ENCODE measurements around the gene UACA.

UACA gene

DNA sequence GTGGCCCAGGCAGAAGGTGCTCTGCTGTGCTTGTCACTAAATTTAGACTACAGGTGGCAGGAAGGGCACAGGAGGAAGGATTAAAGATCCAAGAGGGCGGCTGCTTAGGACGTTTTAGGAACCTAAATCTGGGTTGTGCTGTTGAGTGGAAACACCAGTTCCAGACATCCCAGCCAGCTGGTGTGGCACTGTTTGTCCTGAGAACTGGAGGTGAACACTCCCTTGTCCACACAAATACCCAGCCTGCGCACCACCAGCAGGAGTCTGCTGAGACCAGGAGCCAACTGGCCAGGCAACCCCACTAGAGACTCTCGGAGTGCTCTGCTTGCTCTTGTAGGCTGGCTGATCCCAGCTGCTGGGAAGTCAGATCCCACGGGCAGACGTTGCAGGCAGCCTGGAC is 30.3 kb upstream of the UACA start:
- no peak for DNase-seq (ENCODE audit: extremely low spot score)
- TF ChIP-seq, protein P1, sequence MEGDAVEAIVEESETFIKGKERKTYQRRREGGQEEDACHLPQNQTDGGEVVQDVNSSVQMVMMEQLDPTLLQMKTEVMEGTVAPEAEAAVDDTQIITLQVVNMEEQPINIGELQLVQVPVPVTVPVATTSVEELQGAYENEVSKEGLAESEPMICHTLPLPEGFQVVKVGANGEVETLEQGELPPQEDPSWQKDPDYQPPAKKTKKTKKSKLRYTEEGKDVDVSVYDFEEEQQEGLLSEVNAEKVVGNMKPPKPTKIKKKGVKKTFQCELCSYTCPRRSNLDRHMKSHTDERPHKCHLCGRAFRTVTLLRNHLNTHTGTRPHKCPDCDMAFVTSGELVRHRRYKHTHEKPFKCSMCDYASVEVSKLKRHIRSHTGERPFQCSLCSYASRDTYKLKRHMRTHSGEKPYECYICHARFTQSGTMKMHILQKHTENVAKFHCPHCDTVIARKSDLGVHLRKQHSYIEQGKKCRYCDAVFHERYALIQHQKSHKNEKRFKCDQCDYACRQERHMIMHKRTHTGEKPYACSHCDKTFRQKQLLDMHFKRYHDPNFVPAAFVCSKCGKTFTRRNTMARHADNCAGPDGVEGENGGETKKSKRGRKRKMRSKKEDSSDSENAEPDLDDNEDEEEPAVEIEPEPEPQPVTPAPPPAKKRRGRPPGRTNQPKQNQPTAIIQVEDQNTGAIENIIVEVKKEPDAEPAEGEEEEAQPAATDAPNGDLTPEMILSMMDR (IDR thresholded peaks at IDR 0.05; ENCODE audit: control extremely low read depth, extremely low read depth, low read depth, missing control alignments) = no peak
- POLR2A ChIA-PET = no interaction called here
- CTCF ChIA-PET = no interaction called here

DNA sequence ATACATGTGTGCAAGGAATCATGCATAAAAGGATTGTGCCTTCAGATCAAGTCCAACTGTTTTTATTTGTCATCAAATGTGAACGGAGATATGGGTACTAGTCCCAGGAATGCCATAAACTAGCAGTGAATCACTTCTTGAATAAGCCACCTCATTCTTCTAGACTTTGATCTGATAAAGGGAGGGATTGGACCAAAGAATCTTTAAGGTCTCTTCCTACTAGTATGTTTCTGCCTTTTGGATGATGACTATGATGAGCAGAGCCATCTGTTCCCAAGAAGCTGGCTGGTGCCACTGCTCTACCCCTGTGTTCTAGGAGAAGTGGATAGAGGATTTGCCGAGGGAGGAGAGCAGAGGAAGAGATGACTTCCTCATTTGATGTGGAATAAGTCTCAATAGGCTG is 28.8 kb upstream of the UACA start:
- DNase-seq (ENCODE audit: extremely low spot score) = no peak
- TF ChIP-seq, protein P1 (IDR thresholded peaks at IDR 0.05; ENCODE audit: control extremely low read depth, extremely low read depth, low read depth, missing control alignments) = no peak
- ChIA-PET POLR2A (no interaction called here), CTCF (interaction anchor here (1.6 kb wide), 1 partner anchor 45 kb away, joined by 3 read pairs; no protein-coding TSS in a partner anchor)

DNA sequence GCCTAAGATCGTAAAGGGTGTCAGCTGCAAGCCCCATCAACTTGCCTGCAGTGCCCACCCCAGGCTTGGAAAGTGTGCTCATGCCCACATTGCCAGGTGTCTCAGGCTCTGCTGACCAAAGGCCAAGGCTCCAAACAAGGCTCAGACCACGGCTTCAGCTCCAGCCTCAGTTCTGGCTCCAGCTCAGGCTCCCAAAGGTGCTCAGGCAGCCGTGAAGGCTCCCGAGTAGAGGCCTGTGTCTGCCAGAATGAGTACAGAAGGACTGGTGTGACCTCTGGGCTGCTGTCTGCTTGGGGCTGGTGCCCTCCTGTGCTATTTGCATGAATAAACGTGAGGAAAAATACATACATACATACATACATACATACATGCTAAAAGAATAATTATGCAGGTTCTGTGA is 27.9 kb upstream of the UACA start:
- DNase-seq (ENCODE audit: extremely low spot score) = no peak
- CTCF ChIA-PET = interaction anchor here (1.6 kb wide), 1 partner anchor 46 kb away, joined by 3 read pairs; no protein-coding TSS in a partner anchor
- POLR2A ChIA-PET = no interaction called here
- TF ChIP-seq, protein P1 (IDR thresholded peaks at IDR 0.05; ENCODE audit: control extremely low read depth, extremely low read depth, low read depth, missing control alignments) = no peak

DNA sequence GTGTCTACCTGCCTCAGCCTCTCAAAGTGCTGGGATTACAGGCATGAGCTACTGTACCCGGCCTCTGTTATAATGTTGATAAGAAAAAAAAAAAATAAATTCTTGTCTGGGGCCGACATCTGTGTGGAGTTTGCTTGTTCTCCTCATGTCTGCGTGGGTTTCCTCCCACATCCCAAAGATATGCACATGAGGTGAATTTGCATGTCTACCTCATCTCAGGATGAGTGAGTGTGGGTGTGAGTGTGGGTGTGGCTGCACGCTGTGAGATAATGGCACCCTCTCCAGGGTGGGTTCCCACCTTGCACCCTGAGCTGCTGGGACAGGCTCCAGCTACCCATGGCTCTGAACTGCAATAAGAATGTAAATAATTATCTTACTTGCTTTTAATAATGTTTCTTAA is 25.9 kb upstream of the UACA start:
- ChIA-PET POLR2A (no interaction called here), CTCF (no interaction called here)
- DNase-seq (ENCODE audit: extremely low spot score) = no peak

DNA sequence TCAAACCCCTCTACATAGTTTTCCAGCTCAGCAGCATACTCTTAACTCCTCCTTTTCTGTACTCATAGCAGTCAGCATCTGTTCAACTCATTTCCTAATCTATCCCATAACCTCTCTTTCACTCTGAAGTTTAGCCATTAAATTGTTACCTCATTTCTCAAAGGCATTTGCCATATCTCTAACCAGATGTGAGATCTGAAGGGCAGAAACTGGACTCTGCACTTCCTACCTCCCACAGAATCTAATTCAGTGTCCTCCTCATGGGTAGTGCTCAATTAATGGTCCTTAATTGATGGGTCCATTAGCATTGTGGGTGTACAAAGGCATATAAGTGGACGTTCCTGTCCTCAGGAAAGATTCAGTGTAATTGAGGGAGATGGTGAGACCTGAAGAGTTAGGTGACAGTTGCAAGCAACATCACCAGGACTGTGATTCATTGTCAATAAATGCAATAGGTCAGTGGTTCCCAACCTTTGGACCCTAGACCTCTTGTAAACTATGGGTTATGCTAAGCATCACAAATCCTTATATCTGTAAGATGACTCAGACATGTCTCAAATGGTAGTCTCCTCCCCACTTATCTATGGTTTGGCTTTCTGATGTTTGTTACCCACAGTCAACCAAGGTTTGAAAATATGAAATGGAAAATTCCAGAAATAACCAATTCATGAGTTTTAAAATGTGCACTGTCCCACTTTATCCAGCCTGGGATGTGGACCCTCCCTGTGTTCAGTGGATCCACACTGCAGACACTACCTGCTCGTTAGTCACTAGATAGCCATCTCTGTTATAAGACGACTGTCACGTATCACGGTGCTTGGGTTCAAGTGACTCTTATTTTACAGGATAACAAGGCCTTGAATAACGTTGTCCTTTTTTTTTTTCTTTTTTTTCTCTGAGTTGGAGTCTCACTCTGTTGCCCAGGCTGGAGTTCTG is 25.0 kb upstream of the UACA start:
- DNase-seq (ENCODE audit: extremely low spot score) = no peak
- TF ChIP-seq, protein P1 (IDR thresholded peaks at IDR 0.05; ENCODE audit: control extremely low read depth, extremely low read depth, low read depth, missing control alignments) = no peak
- ChIA-PET POLR2A (no interaction called here), CTCF (no interaction called here)

More for the DNA sequence above, 25.9 kb upstream of the UACA start:
- TF ChIP-seq, protein P1 (IDR thresholded peaks at IDR 0.05; ENCODE audit: control extremely low read depth, extremely low read depth, low read depth, missing control alignments) = no peak

DNA sequence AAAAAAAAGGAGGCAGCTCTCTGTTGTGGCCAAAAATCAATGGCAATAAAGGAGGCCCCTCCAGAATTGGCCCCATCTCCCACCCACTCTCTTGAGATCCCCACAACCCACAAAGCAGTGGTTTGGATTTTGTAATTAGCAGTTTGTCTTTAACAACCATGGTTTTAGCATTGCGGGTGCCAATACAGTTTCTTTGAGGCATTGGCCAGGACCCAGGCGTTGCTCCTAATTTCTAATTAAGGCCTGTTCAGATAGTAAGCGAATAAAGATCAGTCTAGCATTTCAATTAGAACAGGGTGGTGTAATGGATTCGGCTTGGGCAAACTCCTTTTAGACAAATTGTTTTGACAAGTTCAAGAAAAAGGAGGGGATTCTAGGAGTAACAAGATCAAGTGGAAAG is 23.6 kb upstream of the UACA start:
- CTCF ChIA-PET = no interaction called here
- POLR2A ChIA-PET = no interaction called here
- TF ChIP-seq, protein P1 (IDR thresholded peaks at IDR 0.05; ENCODE audit: control extremely low read depth, extremely low read depth, low read depth, missing control alignments) = no peak

More for the DNA sequence above, 23.6 kb upstream of the UACA start:
- DNase-seq (ENCODE audit: extremely low spot score) = no peak

Measured in GM10248 (cell line).